WERI-Rb-1 (cell line): ENCODE results near the gene CCR6.

ENCODE experiments used
- DNase-seq: peaks from one replicate; pipeline ENCODE4 v3.0.0-alpha.2; 2020
- H3K27ac ChIP-seq: fragments of 250-450 bp; sonication (Bioruptor Pico); 2 replicates; pipeline ENCODE4 v1.5.1; 2020; ENCODE audit warnings: mild to moderate bottlenecking, moderate library complexity
- H3K27me3 ChIP-seq: fragments of 250-450 bp; sonication (Bioruptor Pico); 2 replicates; pipeline ENCODE4 v1.5.1; 2021; ENCODE audit warnings: mild to moderate bottlenecking, low read depth, moderate library complexity; ENCODE audit not compliant: insufficient read depth, severe bottlenecking
- H3K36me3 ChIP-seq: fragments of 250-450 bp; sonication (Bioruptor Pico); 2 replicates; pipeline ENCODE4 v1.5.1; 2020; ENCODE audit warnings: mild to moderate bottlenecking, moderate library complexity
- H3K4me3 ChIP-seq: 2 replicates; pipeline ENCODE4 v1.5.1; 2011; ENCODE audit warnings: low read depth, mild to moderate bottlenecking, control low read depth, low read length
- H3K9me3 ChIP-seq: fragments of 250-450 bp; sonication (Bioruptor Pico); 2 replicates; pipeline ENCODE4 v1.5.1; 2021; ENCODE audit warnings: mild to moderate bottlenecking, moderate library complexity; ENCODE audit not compliant: severe bottlenecking
- TF ChIP-seq, protein P1 (sequence below): IDR thresholded peaks from 2 replicates; pipeline ENCODE4 v1.5.1; 2011; ENCODE audit warnings: low read depth, mild to moderate bottlenecking, control low read depth, inconsistent platforms, low read length

The CCR6 gene

DNA sequence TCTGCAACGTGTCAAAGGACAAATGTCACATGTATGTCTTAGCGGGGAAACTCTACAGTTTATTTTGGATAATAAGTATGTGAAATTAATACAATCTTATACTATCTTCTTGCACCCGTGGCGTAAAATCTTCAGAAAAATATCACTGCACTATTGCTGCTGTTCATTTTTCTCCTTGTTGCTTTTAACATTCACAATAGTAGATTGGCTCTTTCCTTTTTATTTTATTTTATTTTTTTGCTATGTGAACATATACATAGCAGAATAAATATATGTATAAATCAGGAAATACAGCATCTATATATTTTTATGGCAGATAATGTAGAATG lies 19.5 kb downstream of the CCR6 start:
- Histone ChIP-seq H3K4me3 (no peak overlapping the region), H3K36me3 (no peaks in the 10 kb centered on the region), H3K27me3 (no peaks in the 10 kb centered on the region), H3K27ac (no peak overlapping the region), H3K9me3 (no peaks in the 10 kb centered on the region)
- TF ChIP-seq, protein P1, sequence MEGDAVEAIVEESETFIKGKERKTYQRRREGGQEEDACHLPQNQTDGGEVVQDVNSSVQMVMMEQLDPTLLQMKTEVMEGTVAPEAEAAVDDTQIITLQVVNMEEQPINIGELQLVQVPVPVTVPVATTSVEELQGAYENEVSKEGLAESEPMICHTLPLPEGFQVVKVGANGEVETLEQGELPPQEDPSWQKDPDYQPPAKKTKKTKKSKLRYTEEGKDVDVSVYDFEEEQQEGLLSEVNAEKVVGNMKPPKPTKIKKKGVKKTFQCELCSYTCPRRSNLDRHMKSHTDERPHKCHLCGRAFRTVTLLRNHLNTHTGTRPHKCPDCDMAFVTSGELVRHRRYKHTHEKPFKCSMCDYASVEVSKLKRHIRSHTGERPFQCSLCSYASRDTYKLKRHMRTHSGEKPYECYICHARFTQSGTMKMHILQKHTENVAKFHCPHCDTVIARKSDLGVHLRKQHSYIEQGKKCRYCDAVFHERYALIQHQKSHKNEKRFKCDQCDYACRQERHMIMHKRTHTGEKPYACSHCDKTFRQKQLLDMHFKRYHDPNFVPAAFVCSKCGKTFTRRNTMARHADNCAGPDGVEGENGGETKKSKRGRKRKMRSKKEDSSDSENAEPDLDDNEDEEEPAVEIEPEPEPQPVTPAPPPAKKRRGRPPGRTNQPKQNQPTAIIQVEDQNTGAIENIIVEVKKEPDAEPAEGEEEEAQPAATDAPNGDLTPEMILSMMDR, result no peak
- no peak for DNase-seq

DNA sequence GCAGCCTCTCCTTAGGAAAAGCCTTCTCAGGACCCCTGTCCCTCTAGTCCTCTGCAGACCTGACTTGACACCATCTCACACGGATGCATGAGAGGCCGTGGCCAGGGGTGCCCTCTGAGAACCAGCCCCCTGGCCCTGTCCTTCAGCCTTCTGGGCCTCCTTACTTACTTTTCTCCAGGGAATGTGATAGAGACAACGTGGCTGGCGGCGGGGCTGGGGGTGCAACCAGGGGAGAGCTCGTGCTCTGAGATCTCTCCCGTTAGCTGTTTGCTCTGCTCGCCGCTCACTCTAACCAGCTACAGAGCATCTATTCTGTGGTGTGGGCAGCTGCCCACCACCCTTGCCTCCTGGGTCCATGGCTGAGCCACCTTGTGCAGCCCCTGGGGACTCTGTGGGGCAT lies 20.1 kb downstream of the CCR6 start:
- no peaks in the 10 kb centered on the region for H3K36me3 ChIP-seq
- TF ChIP-seq, protein P1, result no peak

GRCh38 chr6:167145461-167145860 lies 22.6 kb downstream of the CCR6 start:
- no peak overlapping the region for H3K27ac ChIP-seq
- no peak for DNase-seq
- H3K27me3 ChIP-seq, result no peaks in the 10 kb centered on the region
- no peaks in the 10 kb centered on the region for H3K36me3 ChIP-seq
- no peak overlapping the region for H3K4me3 ChIP-seq
- TF ChIP-seq, protein P1, result no peak
- H3K9me3 ChIP-seq, result no peaks in the 10 kb centered on the region

More for the DNA sequence above, 20.1 kb downstream of the CCR6 start:
- Histone ChIP-seq H3K27ac (no peak overlapping the region), H3K27me3 (no peaks in the 10 kb centered on the region), H3K4me3 (no peak overlapping the region), H3K9me3 (no peaks in the 10 kb centered on the region)
- DNase-seq, result no peak

DNA sequence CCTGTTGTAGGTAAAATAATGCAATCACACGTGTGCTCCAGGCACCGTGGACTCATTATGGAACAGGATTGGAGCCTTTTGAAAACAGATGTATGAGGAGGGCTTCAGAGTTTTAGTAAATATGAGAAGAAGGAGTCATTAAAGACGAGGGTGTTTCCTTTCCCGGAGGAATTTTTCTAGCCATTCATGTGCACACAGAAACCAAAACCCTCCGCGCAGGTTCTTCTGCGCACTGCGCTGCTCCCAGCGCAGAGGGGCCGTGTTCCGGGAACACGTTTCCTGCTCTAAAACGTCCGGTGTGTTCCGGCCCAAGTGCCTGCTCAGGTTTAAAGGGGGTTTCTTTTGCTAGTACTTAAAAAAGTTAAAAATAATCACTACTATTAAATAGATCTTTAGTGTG lies 23.2 kb downstream of the CCR6 start:
- no peak for DNase-seq
- TF ChIP-seq, protein P1, result no peak
- Histone ChIP-seq H3K27me3 (no peaks in the 10 kb centered on the region), H3K9me3 (no peaks in the 10 kb centered on the region), H3K4me3 (no peak overlapping the region), H3K36me3 (no peaks in the 10 kb centered on the region), H3K27ac (no peak overlapping the region)

DNA sequence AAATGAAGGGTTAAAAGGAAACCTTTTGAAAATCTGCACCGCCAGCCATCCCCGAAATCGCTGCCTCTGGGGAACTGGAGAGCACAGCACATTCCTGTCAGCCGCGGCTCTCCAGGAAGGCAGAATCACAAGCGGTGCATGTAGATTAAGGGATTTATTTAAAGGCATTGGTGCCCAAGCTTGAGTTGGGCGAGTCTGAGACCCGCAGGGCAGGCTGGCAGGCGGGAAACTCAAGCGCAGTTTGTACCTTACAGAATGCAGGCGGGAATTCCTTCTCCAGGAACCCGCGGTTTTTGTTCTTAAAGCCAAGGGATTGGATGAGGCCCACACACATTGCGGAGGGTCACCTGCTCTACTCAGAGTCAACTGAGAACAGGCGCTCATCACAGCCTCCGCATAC lies 24.1 kb downstream of the CCR6 start:
- no peak overlapping the region for H3K4me3 ChIP-seq
- H3K27ac ChIP-seq, result no peak overlapping the region
- no peaks in the 10 kb centered on the region for H3K36me3 ChIP-seq
- H3K27me3 ChIP-seq, result no peaks in the 10 kb centered on the region
- no peak for DNase-seq
- TF ChIP-seq, protein P1, result no peak
- no peaks in the 10 kb centered on the region for H3K9me3 ChIP-seq

DNA sequence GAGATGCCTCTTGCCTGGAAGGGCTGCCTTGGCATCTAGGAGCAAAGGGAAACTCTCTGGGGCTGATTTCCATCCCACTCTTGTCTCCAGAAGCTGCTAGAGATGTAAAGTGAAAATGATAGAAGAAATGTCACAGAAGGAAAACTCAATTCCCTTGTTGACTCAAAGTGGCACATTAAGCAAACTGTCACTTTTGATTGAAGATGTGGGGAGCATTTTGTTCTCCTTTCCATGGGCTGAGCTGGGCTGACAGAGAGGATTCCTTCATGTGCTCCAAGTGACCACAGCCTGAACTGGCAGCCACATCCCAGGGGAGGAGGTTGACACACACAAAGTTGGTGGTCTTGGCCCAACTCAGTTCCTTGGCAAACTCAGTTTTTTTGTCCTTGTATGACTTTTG lies 25.1 kb downstream of the CCR6 start:
- H3K4me3 ChIP-seq, result no peak overlapping the region
- H3K36me3 ChIP-seq, result no peaks in the 10 kb centered on the region
- no peaks in the 10 kb centered on the region for H3K9me3 ChIP-seq
- no peaks in the 10 kb centered on the region for H3K27me3 ChIP-seq
- TF ChIP-seq, protein P1, result no peak
- no peak overlapping the region for H3K27ac ChIP-seq
- DNase-seq, result no peak
